NCI-H526 treated with DMSO at 0.1 percent for 48 hours (cell line): ENCODE measurements around the gene CDR2.
"Not testable (repeated sequence)": the region's sequence is repeated elsewhere in the genome, so short reads cannot be mapped to it uniquely, and the experiment has no call there.

Source experiments
- DNase-seq: peaks from one replicate; lab custom pipeline; 2025; lab: John Stamatoyannopoulos, UW

Gene CDR2

GRCh38 chr16:22352723-22353122 lies 21.7 kb downstream of the CDR2 start:
- DNase-seq = no peak

- no peak for DNase-seq
Measured at GRCh38 chr16:22352140-22352539, 22.3 kb downstream of the CDR2 start.

GRCh38 chr16:22351017-22351416 lies 23.4 kb downstream of the CDR2 start:
- not testable (repeated sequence) for DNase-seq

GRCh38 chr16:22348291-22348690 lies 26.1 kb downstream of the CDR2 start:
- no peak for DNase-seq

- no peak for DNase-seq
Measured at GRCh38 chr16:22347100-22347820, 27.2 kb downstream of the CDR2 start.

- DNase-seq = no peak
Measured at GRCh38 chr16:22346483-22346882, 27.9 kb downstream of the CDR2 start.

DNA sequence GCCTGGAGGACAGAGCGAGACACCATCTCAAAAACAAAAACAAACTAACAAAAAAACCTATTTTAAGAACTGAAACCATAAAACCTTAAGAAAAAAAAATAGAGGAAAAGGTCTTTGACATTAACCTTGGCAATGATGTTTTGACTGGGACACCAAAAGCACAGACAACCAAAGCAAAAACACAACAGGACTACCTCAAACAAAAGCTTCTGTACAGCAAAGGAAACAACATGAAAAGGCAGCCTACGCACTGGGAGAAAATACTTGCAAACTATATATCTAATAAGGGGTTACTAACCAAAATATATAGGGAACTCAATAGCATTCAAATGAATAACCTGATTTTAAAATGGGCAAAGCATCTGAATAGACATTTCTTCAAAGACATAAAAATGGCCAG lies 32.3 kb downstream of the CDR2 start:
- DNase-seq = no peak

GRCh38 chr16:22340945-22341344 lies 33.5 kb downstream of the CDR2 start:
- DNase-seq = no peak

- DNase-seq = no peak
Measured at GRCh38 chr16:22337849-22338635, 36.4 kb downstream of the CDR2 start.

DNA sequence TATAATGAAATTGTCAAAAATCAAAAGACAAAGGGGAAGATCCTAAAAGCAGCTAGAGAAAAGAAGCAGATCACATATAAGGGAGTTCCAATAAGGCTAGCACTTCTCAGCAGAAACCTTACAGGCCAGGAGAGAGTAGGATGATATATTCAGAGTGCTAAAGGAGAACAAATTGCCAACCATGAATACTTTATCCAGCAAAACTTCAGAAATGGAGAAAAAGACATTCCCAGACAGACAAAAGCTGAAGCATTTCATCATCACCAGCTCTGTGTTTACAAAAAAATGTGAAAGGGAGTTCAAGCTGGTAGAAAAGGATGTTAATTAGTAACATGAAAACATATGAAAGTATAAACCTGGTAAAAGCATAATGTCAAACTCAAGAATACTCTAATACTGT lies 37.4 kb downstream of the CDR2 start:
- DNase-seq = no peak

DNA sequence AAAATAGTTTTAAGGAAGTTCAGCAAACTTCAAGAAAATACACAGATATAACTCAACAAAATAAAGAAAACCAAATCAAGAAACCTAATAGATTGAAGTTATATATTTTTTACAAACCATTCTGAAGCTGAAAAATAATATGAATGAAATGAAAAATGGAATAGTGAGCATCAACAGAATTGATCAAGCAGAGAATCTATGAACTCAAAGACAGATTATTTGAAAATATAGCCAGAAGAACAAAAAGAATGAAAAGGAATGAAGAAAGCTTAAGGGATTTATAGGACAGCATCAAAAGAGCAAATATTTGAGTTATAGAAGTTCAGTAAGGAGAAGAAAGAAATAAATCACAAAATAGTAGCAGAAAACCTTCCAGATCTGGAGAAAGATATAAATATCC lies 37.8 kb downstream of the CDR2 start:
- DNase-seq = no peak

DNA sequence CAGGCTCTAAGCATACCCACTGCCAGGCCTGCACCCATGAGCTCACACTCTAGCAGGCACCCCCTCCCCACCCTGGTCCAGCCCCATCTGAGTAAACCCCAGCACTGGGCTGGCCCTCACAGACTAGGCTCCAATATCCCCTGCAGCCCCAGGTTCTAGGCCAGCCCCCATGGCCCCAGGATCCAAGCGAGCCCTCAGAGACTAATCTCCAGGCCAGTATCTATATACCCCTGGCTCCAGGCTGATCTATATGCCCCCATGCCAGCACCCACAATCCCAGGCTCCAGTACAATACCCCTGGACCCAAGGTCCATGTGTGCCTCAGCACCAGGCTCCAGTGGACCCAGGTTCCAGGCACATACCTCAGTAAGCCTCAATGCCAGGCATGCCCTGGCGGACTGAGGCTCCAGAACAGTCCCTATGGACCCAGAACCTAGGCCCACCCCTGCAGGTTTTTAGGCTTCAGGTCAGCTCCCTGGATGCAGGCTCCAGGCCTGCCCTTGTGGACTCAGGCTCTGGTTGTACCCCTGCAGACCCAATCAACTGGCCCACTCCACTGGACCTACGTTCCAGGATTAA lies 38.7 kb downstream of the CDR2 start:
- no peak for DNase-seq

DNA sequence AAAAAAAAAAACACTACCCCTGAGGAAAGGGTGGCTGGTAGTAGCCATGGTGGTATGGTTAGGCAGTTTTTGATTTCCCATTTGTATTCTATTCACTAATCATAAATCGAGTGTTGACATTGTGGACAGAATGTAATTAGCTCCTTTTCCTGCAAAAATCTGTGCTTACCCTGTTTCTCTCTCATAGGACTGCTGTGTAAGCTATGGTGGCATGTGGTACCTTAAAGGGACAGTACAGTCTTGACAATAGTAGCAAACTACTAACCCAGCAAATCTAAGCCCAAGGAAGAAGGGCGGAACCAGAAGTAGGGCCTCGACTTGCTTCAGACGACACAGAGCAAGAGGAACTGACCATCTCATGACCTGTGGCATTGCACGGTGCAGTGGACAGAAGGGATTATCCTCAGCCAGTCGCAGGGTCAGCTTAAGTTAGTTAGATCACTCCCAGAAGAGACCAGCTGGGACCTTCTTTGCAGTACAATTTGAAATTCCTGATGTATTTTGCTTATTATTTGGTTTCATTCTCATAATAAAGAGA lies 40.9 kb downstream of the CDR2 start:
- no peak for DNase-seq

- no peak for DNase-seq
Measured at GRCh38 chr16:22330326-22330725, 44.1 kb downstream of the CDR2 start.

GRCh38 chr16:22329199-22329695 lies 45.2 kb downstream of the CDR2 start:
- no peak for DNase-seq

DNA sequence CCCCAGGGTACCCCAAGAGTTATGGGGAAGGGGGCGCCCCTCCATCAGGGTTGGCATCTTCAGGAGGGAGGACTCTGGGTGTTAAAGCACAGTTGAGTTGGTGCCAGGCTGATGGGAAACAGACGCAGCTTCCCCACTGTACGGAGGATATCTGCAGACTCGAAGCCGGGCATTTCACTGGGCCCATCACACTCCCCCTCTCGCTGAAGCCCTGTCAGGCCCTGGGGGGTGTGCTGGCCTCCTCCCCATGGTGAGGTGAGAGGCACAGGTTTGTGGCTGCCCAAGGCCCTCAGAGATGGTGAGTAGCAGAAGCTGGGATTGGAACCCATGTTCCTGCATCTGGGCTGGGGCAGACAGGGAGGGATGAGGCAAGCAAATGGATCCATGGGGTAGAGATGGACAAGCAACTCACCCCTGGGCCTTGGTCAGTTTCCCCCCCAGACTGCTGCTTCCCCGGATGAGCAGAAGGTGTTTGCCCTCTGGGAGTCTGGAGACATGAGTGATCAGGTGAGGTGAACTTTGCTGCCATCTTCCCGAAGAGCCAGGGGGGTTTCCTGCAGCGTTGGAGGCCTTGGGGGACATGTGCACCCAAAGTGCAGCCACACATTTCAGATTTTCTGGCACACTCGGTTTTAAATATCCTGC lies 46.2 kb downstream of the CDR2 start:
- DNase-seq = no peak

GRCh38 chr16:22327446-22327775 lies 47.0 kb downstream of the CDR2 start:
- DNase-seq = no peak

GRCh38 chr16:22326771-22327445 lies 47.5 kb downstream of the CDR2 start:
- no peak for DNase-seq

DNA sequence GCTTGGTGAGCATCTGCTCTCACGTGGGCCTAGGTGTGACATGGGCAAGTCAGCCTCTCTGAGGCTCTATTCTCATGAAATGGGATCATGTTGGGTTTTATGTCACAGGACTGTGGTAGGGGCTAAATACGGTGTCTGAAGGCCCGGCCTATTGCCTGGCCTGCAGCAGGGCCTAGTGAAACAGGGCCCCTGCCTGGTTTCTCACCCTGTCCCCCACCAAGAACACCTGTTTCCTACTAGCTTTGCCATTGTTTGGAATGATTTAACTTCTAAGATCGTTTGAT lies 48.1 kb downstream of the CDR2 start:
- DNase-seq = no peak

DNA sequence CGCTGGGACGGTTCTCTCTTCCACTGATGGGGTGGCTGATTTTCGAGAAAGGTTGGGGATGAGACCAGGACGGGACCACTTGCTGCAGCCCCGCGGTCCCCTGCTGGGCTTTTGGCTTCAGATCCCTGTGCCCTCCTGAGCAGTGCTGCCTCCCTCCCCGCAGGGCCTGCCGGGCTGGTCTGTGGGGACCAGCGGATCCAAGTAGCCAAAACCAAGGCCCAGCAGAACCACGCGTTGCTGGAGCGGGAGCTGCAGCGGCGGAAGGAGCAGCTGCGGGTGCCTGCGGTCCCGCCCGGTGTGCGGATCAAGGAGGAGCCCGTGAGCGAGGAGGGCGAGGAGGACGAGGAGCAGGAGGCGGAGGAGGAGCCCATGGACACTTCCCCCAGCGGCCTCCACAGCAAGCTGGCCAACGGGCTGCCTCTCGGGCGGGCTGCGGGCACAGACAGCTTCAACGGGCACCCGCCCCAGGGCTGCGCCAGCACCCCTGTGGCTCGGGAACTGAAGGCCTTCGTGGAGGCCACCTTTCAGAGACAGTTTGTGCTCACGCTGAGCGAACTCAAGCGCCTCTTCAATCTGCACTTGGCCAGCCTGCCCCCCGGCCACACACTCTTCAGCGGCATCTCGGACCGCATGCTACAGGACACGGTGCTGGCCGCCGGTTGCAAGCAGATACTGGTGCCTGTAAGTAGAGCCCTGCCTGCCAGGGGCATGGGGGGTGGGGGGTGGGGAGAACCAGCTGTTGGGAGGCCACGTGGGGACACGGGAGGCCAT lies 48.6 kb downstream of the CDR2 start:
- no peak for DNase-seq
